Germinal center (tissue), 1 donor: Measurements from ENCODE around the gene SMIM3.
"Not testable (repeated sequence)": the region's sequence is repeated elsewhere in the genome, so short reads cannot be mapped to it uniquely, and the experiment has no call there.

Experiments
- DNase-seq: peaks from one replicate; pipeline ENCODE4 v3.0.0; 2012; ENCODE audit warnings: mixed read lengths, low spot score

The SMIM3 gene

DNA sequence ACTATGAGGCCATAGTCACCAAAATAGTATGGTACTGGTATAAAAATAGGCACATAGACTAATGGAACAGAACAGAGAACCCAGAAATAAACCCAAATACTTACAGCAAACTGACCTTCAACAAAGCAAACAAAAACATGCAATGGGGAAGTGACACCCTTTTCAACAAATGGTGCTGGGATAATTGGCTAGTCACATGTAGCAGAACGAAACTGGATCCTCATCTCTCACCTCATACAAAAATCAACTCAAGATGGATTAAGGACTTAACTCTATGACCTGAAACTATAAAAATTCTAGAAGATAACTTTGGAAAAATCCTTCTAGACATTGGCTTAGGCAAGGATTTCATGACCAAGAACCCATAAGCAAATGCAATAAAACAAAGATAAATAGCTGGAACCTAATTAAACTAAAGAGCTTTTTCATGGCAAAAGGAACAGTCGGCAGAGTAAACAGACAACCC lies 14.9 kb downstream of the SMIM3 start:
- DNase-seq = not testable (repeated sequence)

- DNase-seq = no peak
Measured at GRCh38 chr5:150794927-150795326, 16.4 kb downstream of the SMIM3 start.

DNA sequence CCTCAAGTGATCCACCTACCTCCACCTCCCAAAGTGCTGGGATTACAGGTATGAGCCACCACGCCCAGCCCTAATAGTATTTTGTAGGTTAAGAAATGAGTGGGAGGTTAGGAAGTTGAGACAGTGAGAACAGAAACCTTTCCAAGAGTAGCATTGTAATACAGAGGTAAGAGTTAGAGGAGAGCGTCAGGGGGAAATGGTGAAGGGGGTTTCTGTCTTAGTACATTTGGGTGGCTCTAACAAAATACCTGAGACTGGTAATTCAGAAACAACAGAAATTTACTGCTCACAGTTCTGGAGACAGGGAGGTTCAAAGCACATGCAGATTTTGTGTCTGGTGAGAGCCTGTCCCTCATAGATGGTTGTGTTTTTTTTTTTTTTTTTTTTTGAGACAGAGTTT lies 18.8 kb downstream of the SMIM3 start:
- DNase-seq = no peak

DNA sequence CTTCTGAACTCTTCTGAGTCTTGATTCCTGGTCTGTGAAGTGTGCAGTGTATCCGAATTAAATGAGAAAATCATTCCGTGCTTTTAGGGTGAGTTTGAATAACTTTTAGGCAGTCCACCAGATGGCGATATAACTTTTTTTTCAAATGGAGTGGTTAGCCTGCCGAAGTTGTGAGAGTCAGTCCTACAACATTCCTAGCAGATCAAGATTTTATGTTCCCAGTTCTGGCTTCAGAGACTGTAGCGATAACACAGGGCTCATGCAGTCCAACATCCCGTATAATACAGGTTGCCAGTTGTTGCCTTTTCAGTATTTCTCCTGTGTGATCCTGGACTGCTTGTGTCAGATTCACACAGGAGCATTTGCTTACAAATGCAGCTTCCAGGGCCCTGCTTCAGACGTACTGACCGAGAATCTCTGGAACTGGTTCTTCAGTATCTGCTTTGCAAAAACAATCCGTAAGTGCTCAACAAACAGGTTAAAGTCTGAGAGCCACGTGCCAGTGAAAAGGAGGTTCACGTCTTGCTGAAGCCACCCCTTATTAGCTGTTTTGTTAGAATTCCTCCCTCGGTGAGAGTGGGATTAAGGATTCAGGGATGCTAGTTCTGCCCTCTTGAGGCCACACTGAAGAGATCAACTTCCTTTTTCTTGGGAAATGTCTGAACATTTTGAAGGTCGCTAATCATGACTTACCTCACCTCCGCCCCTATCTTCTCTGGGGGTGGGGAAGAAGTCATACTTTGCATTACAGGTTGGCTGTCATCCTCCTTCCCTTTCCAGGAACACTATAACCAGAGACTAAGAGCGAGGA lies 22.8 kb downstream of the SMIM3 start:
- DNase-seq = peak; percentile 39

DNA sequence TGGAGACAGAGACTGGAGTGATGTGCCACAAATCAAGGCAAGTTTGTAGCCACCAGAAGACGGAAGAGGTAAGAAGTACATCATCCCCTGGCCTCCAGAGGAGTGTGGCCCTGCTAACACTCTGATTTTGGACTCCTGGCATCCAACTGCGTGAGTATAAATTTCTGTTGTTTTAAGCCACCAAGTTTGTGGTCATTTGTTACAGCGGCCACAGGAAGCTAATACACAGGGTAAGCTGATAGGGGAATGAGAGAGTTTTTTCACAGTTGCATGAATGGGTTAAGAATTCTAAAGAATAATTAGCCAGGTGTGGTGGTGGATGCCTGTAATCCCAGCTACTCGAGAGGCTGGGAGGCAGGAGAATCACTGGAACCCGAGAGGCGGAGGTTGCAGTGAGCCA lies 25.8 kb downstream of the SMIM3 start:
- DNase-seq = no peak

GRCh38 chr5:150809363-150809762 lies 30.8 kb downstream of the SMIM3 start:
- no peak for DNase-seq

DNA sequence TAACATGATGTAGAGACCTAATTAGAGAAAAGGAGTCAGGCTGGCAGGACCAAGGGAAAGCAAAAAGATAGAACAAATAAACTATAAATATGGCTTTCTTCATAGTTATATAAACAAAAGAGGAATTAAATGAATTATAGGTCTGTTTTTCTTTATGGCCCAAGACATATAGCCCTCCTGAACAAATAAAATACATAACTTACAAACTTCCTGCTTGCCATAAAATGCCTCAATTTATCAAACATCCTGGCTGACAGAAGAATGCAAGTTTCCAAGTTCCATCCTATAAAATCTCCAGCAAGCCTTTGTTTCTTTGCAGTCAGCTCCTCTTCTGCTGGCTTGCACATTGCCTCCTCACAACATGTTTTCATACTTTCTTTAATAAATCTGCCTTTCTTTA lies 36.5 kb downstream of the SMIM3 start:
- no peak for DNase-seq

DNA sequence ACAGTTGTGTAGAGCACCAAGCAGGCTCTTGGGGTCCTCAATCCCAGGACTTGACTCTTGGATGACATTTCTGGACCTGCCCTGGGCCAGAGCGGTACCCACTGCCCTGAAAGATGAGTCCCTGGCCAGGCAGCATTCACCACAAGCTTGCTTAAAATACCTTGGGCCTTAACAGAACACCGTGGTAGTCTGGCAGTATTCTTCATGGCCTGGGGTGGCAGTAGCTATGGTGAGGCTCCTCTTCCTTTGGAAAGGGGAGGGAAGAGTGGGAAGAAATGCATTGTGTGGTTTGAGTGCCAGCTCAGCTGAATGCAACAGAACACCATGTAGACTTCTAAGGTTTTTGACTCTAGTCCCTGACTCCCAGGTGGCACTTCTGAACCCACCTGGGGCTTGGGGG lies 38.4 kb downstream of the SMIM3 start:
- DNase-seq = no peak

GRCh38 chr5:150829744-150830143 lies 51.2 kb downstream of the SMIM3 start:
- no peak for DNase-seq

DNA sequence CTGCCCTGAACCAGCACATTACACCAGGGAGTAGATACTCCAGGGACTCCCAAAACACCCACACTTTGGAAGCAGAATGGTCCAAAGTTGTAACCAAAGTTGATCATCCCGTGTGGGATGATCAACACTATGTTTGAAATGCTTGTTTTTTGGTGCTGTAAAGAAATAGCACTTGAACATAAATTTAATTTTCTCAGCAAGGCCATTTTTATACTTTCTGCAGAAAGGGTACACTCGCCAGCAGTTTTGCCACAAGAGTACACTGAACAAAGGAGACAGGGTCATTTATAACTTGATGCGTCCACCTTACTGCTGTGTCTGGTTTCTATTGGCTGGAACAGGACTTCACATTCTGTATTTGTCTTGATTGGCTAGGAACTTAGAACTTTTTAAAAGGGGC lies 53.3 kb downstream of the SMIM3 start:
- DNase-seq = not testable (repeated sequence)

DNA sequence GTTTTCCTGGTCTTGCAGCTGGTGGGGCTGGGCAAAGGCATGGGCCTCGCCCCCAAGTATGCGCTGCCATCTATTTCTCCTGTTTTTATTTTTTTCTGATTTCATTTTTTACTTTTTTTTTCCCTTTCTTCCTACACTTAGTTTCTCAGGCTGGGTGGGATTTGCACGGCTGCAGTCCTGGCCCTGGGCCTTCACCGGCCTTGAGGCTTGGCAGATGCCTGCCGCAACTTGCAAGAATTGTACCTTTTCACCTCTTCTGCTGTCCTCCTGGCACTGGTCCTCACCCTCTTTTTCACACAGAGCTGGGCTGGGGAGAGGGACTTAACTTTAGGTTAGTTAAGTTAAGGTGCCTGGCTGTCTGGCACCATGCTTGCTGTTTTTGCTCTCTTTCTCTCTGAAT lies 57.5 kb downstream of the SMIM3 start:
- DNase-seq = no peak

- DNase-seq = no peak
Measured at GRCh38 chr5:150836703-150837102, 58.1 kb downstream of the SMIM3 start.

DNA sequence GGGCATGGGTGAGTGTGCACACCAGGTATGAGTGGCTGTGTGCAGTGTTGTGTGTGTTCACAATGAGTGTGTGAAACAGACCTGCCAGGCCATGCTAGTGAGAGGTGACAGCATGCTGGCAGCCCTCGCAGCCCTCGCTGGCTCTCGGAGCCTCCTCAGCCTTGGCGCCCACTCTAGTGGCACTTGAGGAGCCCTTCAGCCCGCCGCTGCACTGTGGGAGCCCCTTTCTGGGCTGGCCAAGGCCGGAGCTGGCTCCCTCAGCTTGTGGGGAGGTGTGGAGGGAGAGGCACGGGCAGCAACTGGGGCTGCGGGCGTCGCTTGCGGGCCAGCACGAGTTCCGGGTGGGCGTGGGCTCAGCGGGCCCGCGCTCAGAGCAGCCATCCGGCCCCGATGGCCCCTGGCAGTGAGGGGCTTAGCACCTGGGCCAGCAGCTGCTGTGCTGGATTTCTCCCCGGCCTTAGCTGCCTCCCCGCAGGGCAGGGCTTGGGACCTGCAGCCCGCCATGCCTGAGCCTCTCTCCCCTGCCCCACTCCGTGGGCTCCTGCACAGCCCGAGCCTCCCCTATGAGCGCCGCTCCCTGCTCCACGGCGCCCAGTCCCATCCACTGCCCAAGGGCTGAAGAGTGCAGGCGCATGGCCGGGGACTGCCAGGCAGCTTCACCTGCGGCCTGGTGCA lies 66.8 kb downstream of the SMIM3 start:
- not testable (repeated sequence) for DNase-seq

- not testable (repeated sequence) for DNase-seq
Measured at GRCh38 chr5:150846308-150846653, 67.7 kb downstream of the SMIM3 start, which contains the start of gene IRGM. Gene IRGM (plus strand): TSS chr5:150846521. CDS start chr5:150848124, 1,603 bp downstream.
